GM06990 (cell line): ENCODE measurements around the gene THEM4.

Experiments used
- DNase-seq: peaks from one replicate; pipeline ENCODE4 v3.0.0-alpha.2; 2011; ENCODE audit not compliant: insufficient read length; ENCODE audit errors: extremely low read depth
- H3K27me3 ChIP-seq: replicated peaks from 2 replicates; pipeline ENCODE4 v1.6.0; 2011; ENCODE audit warnings: low read length; ENCODE audit not compliant: control insufficient read depth, insufficient read depth
- H3K36me3 ChIP-seq: 2 replicates; pipeline ENCODE4 v1.5.1; 2011; ENCODE audit warnings: low read length; ENCODE audit not compliant: control insufficient read depth, insufficient read depth
- H3K4me3 ChIP-seq: replicated peaks from 2 replicates; pipeline ENCODE4 v1.5.1; 2011; ENCODE audit warnings: low read depth, mild to moderate bottlenecking, control low read depth, low read length
- TF ChIP-seq, protein P1 (sequence below): IDR thresholded peaks from 2 replicates; pipeline ENCODE4 v1.5.1; 2011; ENCODE audit warnings: low read length, control low read depth, mild to moderate bottlenecking, inconsistent platforms; ENCODE audit not compliant: insufficient read depth, poor library complexity, severe bottlenecking

THEM4 gene

GRCh38 chr1:151835596-151835995, 73.7 kb downstream of the THEM4 start:
- TF ChIP-seq, protein P1, sequence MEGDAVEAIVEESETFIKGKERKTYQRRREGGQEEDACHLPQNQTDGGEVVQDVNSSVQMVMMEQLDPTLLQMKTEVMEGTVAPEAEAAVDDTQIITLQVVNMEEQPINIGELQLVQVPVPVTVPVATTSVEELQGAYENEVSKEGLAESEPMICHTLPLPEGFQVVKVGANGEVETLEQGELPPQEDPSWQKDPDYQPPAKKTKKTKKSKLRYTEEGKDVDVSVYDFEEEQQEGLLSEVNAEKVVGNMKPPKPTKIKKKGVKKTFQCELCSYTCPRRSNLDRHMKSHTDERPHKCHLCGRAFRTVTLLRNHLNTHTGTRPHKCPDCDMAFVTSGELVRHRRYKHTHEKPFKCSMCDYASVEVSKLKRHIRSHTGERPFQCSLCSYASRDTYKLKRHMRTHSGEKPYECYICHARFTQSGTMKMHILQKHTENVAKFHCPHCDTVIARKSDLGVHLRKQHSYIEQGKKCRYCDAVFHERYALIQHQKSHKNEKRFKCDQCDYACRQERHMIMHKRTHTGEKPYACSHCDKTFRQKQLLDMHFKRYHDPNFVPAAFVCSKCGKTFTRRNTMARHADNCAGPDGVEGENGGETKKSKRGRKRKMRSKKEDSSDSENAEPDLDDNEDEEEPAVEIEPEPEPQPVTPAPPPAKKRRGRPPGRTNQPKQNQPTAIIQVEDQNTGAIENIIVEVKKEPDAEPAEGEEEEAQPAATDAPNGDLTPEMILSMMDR = no peak
- Histone ChIP-seq H3K4me3 (no peak overlapping the region), H3K36me3 (no peaks in the 10 kb centered on the region), H3K27me3 (peaks cover 2% of the 10 kb centered on the region)
- no peak for DNase-seq

- TF ChIP-seq, protein P1 = no peak
- DNase-seq = no peak
- peaks cover 2% of the 10 kb centered on the region for H3K27me3 ChIP-seq
- no peaks in the 10 kb centered on the region for H3K36me3 ChIP-seq
- no peak overlapping the region for H3K4me3 ChIP-seq
Measured at GRCh38 chr1:151834239-151834638, 75.1 kb downstream of the THEM4 start.

DNA sequence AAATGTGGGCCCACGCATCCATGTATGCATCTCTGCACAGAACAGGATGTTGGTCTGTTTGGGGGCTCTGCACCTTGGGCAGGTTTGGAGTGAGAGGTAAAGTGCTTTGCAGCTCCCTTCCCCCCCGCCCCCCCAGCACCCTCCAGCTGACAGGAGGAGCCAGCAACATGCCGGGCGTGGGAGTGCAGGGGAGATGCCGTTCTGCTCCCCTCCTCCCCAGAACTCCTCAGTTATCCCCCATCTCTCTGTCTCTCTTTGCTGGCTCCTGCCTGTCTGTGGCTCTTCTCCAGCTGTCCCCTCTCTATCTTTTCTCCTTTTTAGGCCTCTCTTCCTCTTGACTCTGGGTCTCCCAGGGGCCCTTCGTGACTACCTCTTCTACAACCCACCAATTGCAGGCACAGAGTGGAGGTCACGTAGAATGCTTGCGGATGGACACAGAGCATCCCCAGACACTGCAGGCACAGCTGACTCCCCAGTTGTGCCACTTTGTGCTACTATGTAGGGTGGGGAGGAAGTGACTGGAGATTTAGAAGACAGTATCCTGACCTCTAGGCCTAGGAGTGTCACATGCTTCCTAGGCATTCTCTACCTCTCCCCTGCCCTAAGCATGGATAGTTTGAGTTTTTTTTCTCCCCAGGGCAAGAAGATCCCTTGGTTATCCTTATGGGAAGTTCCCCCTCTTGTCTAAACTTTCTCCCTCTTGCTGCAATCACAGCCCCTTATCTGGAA, 76.0 kb downstream of the THEM4 start:
- no peak overlapping the region for H3K4me3 ChIP-seq
- DNase-seq = no peak
- peaks cover 2% of the 10 kb centered on the region for H3K27me3 ChIP-seq
- TF ChIP-seq, protein P1 = no peak
- no peaks in the 10 kb centered on the region for H3K36me3 ChIP-seq

DNA sequence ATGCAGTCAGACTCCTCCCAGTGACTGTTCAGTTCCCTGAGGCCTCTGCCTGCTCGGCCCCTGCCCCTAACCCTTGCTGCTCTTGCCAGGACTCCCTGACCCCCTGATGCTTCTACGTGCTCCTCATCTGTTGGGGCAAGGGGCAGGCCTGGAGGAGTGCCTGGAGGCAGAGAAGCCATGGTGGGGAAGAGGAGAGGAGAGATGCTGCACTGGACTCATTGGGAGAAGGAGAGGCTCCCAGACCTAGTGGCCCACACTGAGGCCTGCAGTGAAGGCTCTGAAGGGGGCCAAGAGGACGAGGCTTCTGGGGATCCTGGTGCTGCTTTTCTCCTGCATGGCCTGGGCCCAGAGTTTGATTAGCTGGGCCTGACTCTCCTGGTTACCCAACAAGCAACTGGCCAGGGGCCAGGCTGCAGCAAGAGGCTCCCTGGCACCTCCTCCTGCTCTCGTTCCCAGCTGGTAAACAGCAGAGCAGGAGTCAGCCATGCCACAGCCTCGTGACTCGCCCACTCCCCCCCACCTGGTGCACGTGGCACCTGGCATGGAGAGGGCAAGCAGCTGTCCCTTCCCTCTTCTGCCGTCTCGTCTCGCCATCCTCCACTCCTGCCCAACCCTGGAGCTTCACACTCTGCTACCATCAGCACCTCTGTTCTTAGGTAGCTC, 76.9 kb downstream of the THEM4 start:
- no peak overlapping the region for H3K4me3 ChIP-seq
- H3K27me3 ChIP-seq = no peaks in the 10 kb centered on the region; the same call in 1 of the 2 replicates
- no peak for DNase-seq
- H3K36me3 ChIP-seq = no peaks in the 10 kb centered on the region
- TF ChIP-seq, protein P1 = no peak

- Histone ChIP-seq H3K4me3 (no peak within 1 kb of the TSS), H3K27me3 (no peaks in the 10 kb centered on the region; the same call in 1 of the 2 replicates), H3K36me3 (no peaks in the 10 kb centered on the region)
- TF ChIP-seq, protein P1 = no peak
- DNase-seq = no peak
Measured at GRCh38 chr1:151831605-151832004, 77.7 kb downstream of the THEM4 start, which contains the start of gene RORC. Gene RORC, minus strand, starts transcription at chr1:151831802. Its CDS starts 38 bp downstream, at chr1:151831764.
